ENCODE measurements around the gene MYO9A.

DNA sequence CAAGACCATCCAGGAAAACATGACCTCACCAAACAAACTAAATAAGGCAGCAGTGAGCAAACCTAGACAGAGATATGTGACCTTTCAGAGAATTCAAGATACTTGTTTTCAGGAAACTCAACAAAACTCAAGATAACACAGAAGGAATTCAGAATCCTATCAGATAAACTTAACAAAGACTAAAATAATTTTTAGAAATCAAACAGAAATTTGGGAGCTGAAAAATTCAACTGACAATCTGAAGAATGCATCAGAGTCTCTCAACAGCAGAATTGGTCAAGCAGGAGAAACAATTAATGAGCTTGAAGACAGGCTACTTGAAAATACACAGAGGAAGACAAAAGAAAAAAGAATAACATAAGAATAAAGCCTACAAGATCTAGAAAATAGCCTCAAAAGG lies 55.6 kb downstream of the MYO9A start:
- TF ChIP-seq, protein P1, sequence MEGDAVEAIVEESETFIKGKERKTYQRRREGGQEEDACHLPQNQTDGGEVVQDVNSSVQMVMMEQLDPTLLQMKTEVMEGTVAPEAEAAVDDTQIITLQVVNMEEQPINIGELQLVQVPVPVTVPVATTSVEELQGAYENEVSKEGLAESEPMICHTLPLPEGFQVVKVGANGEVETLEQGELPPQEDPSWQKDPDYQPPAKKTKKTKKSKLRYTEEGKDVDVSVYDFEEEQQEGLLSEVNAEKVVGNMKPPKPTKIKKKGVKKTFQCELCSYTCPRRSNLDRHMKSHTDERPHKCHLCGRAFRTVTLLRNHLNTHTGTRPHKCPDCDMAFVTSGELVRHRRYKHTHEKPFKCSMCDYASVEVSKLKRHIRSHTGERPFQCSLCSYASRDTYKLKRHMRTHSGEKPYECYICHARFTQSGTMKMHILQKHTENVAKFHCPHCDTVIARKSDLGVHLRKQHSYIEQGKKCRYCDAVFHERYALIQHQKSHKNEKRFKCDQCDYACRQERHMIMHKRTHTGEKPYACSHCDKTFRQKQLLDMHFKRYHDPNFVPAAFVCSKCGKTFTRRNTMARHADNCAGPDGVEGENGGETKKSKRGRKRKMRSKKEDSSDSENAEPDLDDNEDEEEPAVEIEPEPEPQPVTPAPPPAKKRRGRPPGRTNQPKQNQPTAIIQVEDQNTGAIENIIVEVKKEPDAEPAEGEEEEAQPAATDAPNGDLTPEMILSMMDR (IDR thresholded peaks at IDR 0.05): no peak
- no peak for TF ChIP-seq EZH2 (IDR thresholded peaks at IDR 0.05)

Measured in neural progenitor cell (in vitro differentiated cells).